ENCODE measurements around the gene SPSB3.

DNA sequence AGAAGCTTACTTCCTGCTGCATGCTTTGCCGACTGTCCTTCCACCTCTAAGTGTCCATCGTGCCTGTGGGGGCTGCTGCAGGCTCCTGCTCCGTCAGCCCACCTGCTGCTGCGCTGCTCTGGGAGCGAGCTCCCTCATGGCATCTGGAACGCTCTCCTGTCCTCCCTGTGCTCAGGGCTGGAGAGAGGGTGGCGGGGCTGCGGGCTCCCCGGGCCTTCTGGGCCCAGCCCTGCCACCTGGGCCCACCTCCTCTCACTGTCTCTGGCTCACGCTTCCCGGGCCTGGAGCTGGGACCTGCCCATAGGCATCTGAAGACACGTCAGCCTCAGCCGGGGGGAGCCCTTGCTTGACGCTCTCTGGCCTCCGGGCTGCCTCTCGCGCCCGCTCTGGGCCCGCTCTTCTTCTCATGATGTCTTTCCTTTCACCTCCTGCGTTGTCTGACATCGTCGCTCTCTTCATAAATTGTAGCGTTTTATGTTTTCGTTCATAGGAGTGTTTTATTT, 38.0 kb downstream of the SPSB3 start:
- TF ChIP-seq, protein P1, sequence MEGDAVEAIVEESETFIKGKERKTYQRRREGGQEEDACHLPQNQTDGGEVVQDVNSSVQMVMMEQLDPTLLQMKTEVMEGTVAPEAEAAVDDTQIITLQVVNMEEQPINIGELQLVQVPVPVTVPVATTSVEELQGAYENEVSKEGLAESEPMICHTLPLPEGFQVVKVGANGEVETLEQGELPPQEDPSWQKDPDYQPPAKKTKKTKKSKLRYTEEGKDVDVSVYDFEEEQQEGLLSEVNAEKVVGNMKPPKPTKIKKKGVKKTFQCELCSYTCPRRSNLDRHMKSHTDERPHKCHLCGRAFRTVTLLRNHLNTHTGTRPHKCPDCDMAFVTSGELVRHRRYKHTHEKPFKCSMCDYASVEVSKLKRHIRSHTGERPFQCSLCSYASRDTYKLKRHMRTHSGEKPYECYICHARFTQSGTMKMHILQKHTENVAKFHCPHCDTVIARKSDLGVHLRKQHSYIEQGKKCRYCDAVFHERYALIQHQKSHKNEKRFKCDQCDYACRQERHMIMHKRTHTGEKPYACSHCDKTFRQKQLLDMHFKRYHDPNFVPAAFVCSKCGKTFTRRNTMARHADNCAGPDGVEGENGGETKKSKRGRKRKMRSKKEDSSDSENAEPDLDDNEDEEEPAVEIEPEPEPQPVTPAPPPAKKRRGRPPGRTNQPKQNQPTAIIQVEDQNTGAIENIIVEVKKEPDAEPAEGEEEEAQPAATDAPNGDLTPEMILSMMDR (IDR thresholded peaks at IDR 0.05 in 4 of 5, conservative IDR thresholded peaks at IDR 0.05 in 1 of 5) = no peak
- no peak for TF ChIP-seq POLR2A (IDR thresholded peaks at IDR 0.05)

All from gastrocnemius medialis (tissue), 4 donors.